CD4-positive, alpha-beta T cell treated with Interleukin-10 for 1 hour (primary cell): ENCODE data around the gene CAPZA3.
"Not testable (repeated sequence)": the region's sequence is repeated elsewhere in the genome, so short reads cannot be mapped to it uniquely, and the experiment has no call there.

Experiments
- DNase-seq: peaks from one replicate; pipeline ENCODE4 v3.0.0-alpha.2; 2020

Gene CAPZA3, protein sequence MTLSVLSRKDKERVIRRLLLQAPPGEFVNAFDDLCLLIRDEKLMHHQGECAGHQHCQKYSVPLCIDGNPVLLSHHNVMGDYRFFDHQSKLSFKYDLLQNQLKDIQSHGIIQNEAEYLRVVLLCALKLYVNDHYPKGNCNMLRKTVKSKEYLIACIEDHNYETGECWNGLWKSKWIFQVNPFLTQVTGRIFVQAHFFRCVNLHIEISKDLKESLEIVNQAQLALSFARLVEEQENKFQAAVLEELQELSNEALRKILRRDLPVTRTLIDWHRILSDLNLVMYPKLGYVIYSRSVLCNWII

DNA sequence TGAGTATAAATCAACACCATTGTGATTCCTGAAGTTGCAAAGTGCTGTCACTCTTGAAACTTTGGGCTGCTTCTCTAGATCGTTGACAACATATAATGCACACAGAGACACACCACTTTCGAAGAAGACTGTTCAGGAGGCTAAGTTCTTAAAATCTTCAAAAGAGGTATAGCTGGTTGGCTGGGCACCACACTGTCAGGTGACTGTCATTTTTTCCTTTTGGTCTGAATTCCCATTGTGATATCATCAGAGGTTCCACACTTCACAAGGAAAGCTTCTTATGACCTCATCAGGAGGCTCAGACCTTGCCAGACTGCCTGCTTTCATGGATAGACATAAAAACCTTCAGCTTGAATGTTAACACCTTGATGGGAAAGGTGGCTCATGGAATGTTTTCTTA, at the start of gene CAPZA3, which contains the start of gene PLCZ1:
CAPZA3 (plus strand) TSS at position 301 of the 400 bp plus-strand sequence. CDS start 150 bp downstream, outside the sequence.
PLCZ1 (minus strand) TSS at position 194 of the 400 bp plus-strand sequence. CDS start 641 bp downstream, outside the sequence.
- DNase-seq, result no peak

DNA sequence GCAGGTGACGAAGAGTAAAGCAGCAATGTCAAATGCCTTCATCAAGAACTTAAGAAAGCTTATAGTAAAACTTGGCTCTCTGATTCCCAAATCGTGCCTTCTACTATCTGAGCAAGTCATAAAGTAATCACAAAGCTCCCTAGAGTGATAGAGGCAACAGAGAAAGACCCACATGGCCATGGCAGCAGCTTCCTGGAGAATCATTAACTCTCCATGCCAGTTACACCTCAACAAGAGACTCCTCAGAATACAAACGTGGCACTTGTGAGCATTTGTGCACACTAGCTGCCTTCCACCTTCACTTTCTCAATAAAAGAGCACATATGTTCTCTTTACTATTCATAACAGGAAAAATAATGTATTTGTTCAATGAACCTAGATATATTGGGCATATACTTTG, 48.1 kb upstream of the CAPZA3 start:
- no peak for DNase-seq

DNA sequence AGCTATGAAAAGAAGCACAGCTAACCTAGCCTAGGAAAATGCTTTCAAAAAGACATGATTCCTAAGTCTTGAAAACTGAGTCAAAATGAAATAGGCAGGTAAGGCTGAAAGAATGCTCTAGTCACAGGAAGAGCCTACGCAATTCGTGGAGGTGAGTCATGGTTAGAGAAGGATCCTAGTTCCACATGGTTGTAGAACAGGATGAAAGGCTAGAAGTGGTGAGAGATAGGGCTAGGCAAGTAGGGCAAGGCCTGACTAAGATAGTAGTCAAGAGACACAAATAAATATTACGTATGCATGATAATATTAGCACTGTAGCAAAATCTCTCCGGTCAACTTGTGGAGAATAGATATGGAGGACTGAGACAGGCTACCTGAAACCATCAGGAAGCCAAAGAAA, 47.3 kb upstream of the CAPZA3 start:
- DNase-seq, result no peak

DNA sequence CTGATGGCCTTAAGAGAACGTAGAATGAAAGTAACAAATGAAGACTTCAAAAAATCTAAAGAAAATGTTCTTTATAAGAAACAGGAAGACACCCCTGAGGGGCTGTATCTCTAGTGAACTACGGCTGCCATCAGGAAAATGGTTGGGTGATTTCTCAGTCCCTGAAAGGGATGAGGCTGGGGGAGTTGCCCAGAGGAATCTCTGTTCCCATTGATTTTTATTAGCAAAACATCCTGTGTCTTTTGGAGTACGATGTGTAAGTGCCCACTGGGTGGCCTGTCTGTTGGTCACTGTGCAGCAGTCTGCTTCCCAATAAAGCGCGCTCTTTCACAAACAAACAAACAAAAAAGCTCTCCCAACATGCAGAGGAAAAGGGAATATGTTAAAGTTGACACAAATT, 43.9 kb upstream of the CAPZA3 start:
- DNase-seq, result not testable (repeated sequence)

DNA sequence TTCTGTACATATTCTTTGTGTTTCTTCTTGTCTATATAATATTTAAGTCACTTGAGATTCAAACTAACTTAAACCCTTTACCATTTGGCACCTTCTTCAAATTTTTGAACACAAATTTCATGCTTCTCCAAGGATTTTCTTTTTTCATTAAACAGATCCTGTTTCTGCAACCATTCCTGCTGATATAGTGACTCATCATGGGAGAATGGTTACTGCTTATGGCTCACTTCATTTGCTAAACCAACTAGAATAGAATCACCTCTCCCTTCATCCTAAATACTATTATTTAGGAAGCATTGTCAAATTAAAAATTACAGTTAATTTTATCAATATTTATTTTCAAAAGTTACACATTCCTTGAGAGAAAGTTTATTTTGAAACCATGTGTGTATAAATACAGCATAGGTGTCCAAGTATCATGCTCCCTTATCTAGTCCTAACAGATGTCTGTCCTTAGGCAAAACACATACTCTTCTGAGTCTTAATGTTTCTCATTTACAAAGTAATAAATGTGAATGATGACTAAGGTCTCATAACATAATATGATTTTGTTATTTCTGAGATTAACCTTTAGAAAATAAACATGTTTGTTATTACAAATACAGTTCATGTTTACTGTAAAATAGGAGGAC, 40.8 kb upstream of the CAPZA3 start:
- no peak for DNase-seq

DNA sequence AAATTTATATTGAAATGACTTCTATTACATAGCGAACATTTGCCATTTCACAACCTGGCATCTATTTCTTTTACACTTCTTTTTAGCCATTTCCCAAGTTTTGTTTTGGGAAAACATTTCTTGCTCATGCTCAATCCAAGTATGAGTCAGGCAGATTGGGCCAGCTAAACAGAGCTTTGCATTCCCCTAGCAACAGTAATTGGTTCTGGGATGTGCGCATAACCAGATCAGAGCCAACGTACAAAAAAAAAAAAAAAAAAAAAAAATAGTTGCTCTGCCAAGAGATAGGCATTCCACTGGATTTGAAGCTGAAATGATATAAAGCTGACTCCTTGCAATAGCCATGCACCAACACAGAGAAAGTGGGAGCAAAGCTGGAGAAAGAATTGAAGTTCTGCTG, 37.6 kb upstream of the CAPZA3 start:
- DNase-seq, result no peak

DNA sequence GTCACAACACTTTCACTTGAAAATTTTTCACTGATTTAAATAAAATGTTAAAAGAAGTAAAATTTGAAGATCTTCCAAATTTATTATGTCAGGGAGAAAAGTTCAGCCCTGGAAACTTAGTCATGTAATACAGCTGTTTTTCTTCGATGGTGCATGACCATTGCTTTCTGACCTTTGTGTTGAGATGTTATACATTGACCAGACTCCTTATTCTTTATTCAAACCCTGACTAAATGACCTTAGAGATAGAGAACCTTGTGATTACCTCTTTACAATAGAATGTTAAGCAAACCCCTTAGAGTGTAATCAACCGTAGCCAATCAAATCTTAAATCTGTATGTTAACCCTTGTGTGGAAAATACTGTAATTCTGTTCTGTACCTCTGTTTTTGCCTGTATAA, 34.6 kb upstream of the CAPZA3 start:
- DNase-seq, result no peak

DNA sequence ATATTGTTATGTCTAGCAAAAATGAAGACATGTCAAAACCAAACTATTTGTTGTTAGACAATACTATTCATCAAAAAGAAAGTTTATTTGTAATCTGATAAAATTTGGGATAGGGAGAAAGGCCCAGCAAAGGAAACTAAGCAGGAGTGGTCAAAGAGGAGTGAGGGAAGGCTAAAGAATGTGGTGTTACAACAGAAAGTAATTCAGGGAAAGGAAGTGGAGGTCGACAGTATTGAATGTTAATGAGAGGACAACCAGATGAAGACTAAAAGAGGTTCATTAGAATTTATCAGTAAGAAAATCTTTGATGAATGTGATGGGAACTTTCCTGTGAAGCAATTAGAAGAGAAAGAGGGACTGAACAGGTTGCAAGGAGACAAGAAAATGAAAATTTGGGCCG, 34.0 kb upstream of the CAPZA3 start:
- DNase-seq, result no peak

DNA sequence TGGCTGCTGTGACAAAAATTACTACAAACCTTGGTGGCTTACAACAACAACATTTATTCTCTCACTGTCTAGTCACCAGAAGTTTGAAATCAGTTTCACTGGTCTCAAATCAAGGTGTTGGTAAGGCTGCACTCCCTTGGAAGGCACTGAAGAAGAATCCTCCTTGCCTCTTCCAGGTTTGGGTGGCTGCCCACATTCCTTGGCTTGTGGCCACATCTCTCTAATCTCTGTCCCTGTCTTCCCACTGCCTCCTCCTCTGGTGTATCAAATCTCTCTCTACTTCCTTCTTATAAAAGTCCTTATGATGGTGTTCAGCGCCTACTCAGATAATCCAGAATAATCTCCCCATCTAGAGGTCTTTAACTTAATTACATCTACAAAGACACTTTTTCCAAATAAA, 31.1 kb upstream of the CAPZA3 start:
- DNase-seq, result no peak

DNA sequence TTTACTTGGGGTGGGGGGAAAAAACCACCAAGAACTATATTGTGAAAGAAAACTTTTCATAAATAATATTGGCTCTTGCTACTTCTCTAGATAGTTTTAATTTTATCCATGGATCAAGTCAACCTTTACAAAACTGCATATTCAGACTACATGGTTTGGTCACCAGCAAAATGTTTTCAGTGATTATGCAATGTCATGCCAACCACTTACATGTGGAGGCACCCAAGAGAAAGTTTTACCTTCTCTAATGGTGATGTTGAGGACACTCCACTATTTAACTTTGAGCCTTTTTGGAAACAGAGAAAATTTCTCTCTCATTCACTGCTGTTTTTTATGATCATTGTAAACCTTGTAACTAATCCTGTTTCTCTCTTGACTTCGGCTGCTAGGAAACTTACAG, 21.7 kb upstream of the CAPZA3 start:
- no peak for DNase-seq

DNA sequence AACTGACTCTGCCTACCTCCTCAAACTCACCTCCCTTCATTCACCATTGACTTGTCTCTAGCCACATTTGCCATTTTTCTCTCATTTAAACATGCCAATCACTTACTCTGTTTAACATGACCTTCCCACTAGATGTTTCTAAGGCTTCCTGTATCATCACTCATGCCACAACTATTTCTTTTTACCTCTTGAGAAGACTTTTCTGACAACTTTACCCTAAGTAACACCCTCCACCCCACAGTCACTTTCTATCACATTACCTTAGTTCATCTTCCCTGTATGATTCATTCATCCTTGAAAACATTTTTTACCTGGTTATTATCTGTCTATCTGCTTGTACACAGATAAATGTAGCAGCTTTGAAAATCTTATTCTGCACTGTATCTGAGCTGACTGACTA, 19.5 kb upstream of the CAPZA3 start:
- DNase-seq, result no peak

DNA sequence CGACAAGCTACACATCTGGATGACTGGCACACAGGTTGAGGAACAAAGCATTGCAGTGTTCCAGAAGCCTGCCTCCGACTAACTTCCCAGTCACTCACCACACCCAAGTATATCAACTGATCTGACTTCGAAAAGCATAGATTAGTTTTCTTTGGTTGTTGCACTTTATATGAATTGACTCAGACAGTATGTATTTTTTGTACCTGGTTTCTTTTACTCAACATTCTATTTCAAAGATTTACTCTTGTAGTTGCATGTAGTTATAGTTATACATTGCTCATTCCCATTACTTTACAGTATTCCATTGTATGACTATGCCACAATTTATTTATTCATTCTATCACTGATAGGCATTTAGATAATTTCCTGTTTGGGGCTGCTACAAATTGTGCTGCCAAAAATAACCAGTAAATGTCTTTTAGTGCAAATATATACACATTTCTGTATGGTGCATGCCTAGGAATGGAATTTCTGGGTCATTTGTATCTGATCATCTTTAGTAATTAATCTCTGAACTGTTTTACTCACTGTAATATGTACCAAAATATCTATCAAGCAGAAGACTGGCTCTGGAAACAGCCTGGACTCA, 17.9 kb upstream of the CAPZA3 start:
- DNase-seq, result no peak

DNA sequence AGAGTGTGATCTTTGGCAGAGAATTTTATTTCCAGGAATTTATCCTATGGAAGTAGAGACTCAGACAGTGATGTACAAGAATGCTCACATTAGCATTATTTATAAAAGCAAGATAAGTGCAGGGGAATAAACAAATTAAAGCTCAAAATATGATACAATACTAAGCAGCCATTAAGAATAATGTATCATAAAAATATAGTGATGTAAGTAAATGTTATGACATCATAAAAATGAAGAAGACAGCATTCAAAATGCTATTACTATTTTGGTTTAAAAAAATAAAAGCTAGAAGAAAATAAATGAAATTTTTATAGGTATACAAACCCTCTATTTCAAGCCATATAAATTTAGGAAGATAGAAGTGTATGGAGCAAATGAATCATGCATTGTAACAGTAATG, 17.2 kb upstream of the CAPZA3 start:
- no peak for DNase-seq

DNA sequence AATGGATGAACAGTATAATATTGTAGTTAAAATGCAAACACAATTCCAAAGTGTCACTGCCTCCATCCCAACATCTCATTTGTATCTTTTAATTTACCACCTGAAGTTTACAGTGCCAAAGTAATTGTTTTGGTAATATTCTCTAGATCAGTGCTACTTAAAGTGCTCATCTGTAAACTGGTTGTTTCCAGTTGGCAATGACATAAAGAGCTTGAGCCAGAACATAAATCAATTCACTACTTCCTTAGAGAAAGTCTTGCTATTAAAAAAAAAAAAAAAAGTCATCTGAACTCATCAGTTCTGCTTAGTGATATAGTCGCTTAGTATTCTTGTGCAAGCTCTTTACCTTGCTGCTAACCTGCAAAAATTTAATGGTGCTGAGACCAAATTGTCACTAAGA, 16.5 kb upstream of the CAPZA3 start:
- no peak for DNase-seq

DNA sequence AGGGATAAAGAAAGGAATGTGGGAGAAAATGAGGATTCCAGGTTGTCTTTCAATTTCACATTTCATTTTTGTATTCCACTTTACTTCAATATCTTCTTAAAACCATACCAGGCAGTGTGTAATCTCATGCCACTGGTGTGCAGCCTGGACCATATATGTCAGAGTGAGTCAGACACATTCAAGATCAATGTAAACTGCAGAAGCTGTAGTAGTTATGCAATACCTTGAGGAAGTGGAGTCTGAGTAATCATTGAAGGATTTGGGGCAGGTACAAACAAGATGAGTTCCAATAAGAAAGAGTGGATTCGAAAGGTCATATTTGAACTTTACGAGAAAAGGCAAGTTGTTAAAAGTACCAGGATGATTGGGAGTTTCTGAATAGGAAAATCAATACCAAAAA, 14.2 kb upstream of the CAPZA3 start:
- no peak for DNase-seq

DNA sequence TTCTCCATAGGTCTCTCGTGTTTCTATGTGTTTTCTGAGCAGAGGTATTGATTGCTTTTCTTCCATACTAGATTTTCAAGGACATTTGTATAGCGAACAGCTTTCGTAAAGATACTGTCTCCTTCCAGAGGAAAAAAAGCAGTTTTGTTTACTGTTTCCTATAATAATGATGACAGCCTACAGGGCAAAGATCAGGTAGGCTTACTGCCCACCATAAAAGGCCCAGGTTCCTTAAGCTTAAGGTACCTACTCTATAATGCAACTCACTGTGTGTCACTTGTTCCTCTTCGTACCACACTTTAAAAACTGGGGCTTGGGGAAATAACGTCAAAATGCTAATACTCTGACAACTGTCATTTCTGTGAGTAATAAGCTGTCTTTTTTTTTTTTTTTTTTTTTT, 6.8 kb upstream of the CAPZA3 start:
- DNase-seq, result no peak

DNA sequence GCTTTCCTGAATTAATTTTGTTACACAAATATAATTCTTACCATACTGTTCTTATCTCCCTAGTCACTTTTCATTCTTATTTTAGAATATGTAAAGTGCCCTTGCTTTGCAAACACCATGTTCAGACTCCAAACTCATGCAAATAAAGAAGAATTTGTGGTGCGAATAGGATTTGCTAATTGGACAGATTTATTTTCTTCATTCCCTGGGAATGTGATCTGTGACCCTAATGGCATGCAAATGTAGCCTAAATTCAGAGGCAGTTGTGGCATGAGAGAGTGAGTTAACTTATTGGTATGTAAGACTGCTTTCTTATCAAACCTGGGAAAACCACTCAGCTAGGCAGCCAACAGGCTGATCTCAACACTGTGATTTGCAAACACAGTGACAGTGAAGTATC, 10.0 kb downstream of the CAPZA3 start:
- DNase-seq, result no peak

DNA sequence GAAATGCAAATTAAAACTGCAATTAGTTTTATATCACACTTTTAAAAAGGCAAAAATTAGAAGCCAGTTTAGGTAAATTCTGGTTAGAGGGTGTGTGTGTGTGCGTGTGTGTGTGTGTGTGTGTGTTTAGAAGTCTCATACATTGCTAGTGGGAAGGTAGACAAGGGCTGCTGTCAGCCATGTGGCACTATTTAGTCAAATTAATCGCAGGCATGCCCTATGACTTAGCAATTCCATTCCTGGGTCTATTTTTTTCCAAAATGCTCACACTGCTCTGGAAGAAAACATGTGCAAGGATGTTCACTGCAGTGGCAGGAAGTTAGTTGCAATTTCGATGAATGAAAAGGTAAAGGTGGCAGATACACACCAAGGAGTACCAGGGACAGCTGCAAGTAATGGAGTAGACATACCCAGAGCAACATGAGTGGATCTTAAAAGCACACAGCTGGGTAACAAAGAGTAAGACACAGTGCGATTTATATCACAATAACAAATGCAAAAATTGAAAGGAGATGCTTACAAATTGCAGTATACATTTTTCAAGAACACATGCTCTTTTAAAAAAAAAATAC, 11.6 kb downstream of the CAPZA3 start:
- no peak for DNase-seq

DNA sequence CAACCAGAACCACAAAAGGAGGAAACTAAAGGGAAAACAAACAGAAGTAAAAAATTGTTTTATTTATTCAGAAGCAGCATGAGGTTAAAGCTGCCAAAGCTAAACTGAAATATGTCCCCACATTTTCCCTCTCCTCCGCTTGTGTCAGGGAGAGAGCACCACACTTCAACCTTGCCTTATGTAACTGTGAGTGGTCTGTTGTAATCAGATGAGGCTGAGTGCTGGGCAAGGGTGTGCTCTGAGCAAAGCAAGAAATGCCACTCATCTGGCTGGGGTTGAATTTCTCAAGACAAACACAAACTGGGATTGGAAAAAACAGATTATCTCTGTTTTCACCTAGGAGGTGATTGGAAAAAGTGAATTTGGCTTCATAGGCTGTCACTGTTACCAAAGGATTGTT, 12.2 kb downstream of the CAPZA3 start:
- no peak for DNase-seq

DNA sequence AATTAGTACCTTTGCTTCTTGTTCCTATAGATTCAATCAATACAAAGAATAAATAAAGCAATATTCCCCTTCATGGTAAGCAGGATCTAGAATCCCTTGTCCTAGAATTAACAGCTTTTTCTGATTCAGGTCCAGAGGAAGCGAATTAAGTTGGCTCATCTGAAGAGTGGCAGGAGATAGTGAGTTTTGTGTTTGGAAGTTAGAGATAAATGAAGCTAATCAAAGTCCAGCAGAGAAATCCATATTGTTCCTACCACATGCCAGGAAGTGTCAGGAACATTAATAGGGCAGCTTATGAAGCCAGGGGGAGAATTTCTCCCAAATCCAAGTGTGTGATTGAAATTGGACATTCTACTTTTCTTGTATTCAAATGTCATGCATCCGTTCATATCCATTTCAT, 13.9 kb downstream of the CAPZA3 start:
- no peak for DNase-seq

DNA sequence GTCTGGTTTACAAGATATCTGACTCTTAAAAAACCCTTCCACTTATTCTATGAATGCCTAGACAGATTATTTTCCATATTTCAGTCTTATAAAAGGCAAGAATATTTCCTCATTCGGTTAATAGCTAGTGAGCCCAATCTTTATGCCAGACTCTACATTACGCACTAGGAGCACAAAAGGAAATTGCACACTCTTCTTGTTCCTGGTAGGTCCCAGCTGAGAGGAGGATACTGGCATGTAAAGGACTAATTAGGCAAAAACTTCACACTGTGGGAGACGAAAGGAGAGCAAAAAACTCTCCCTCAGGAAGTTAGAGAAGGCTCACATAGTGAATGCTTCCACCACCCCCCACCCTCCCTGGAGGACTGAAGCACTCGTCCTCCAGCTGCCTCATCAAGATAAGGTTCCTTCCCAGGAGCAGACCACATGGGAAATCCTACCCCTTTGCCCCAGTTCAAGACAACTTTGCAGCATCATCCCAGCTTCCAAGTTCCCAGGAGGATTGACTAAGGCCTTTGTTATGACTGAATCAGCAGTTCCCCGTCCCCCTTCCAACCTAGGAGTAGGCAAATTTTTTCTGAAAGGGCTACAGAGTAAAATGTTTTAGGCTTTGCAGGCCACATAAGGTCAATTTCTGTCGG, 14.5 kb downstream of the CAPZA3 start:
- DNase-seq, result no peak

DNA sequence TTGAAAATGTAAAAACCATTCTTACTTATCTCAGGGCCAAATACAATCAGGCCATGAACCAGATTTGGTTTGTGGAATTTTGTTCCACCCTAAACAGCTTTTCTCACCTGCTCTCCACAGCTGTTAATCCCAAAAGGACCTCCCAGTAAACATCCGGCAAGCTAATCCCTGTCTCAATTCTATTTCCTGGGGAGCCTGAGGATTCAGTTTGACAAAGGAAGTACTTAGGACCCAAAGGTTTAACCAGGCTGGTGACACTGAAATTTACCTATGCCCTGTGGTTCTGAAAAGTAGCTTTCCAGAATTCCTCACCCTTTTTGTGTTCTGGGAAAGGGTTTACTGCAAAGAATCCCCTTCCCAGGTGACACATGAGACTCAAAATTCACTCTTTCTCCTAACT, 15.0 kb downstream of the CAPZA3 start:
- no peak for DNase-seq

DNA sequence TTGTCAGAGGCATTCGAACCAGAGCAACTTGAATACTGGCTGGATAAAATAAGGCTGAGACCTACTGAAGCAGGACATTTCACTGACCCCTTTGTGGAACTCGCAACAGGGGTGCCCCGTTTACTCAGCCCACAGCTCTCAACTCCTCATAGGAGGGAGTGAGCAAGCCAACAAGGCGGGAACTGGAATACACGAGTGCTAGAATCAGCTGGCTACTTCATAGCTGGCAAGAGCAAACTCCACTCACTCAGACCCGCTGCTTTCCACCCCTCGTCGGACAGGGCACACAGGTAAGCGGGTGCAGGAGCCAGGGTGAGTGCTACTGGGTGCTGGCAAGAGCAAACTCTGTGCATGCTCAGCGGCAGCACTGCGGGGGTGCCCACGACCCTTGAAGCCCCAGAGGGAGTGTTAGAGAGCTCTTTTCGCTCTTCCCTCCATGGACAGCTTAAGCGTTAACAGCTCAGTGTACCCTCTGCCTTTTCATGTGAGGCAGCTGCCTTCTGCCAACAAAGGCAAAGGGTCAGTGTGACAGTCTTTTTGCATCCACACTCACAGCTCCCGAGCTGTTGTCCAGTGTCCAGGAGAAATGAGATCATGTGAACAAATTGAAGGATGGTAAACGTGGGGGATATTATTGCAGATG, 15.7 kb downstream of the CAPZA3 start:
- no peak for DNase-seq
